ENCODE data around the gene AGFG2.
A peak's percentile ranks its signal among the peaks of the same experiment; 100 is the strongest.

AGFG2 gene

DNA sequence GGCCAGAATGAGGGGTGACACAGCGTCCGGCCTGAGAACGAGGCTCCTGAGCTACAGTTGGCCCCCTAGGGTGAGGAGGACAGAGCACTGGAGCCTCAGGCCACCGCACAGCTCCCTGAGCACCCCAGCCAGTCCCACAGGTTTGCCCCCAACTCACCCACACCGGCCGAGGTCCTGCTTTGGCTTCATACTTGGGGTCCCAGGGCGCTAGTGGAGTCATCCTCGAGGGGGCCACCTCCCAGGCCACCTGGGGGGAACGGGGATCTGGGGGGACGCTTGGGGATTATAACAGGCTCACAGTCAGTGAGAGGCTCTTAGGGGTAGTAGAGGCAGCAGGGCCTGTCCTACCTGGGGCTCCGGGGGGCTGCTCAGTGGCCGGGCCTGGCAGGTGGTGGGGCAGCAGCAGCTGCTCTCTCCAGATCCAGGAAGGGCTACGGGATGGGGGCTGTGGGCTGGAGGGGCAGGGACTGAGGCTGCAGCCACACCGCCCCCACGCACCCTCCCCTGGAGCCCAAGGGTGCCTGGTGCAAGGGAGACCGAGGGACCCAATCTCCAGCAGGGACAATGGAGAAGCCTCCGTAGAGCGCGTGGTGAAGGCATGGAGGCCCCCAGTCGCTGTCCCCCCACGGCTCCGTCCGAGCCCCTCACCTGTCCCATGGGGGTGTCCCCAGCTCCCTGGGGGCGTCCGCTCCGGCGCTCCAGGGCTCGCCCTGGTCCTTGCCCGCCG lies 34.1 kb downstream of the AGFG2 start:
- DNase-seq (ENCODE audit: low spot score) = no peak

DNA sequence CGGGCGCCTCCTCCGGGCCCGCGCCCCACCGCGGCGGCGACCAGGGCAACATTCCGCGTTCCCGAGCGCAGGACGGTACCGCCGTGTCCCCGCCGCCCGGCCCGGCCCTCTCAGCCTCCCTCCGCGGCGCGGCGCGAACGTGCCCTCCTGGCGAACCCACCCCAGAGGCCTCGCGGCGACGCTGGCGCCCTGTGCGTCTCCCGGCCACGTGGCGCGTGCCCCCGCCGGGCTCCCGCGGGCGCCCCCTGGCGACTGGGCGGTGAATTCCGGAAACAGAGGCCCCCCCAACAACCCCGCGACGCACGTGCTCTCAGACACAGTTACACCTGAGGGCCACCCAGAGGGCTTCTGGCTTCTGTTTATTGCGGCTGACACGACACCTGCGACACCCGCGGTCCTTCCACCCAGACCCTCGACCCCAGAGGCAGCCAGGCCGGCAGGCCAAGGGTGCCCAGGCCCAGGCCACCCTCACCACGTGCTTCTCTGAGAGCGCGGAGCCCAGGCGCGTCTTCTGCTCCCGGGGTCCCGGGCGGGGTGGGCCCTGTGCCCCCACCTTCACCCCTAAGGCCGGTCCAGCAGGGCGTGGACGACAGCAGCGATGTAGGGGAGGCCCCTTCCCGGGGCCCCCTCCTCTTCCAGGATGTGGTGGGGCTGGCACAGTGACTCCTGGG lies 34.8 kb downstream of the AGFG2 start, which contains the start of gene SAP25:
TSS of gene SAP25 (minus strand) at position 210 of the 671 bp plus-strand sequence. CDS start at position 52, 158 bp downstream.
- no peak for DNase-seq (ENCODE audit: low spot score)

GRCh38 chr7:100574362-100575205 lies 35.6 kb downstream of the AGFG2 start:
- DNase-seq (ENCODE audit: low spot score) = no peak

- DNase-seq (ENCODE audit: low spot score) = no peak
Measured at GRCh38 chr7:100575206-100575631, 36.2 kb downstream of the AGFG2 start.

- no peak for DNase-seq (ENCODE audit: low spot score)
Measured at GRCh38 chr7:100575746-100576383, 36.9 kb downstream of the AGFG2 start.

- DNase-seq (ENCODE audit: low spot score) = no peak
Measured at GRCh38 chr7:100576384-100576993, 37.5 kb downstream of the AGFG2 start.

DNA sequence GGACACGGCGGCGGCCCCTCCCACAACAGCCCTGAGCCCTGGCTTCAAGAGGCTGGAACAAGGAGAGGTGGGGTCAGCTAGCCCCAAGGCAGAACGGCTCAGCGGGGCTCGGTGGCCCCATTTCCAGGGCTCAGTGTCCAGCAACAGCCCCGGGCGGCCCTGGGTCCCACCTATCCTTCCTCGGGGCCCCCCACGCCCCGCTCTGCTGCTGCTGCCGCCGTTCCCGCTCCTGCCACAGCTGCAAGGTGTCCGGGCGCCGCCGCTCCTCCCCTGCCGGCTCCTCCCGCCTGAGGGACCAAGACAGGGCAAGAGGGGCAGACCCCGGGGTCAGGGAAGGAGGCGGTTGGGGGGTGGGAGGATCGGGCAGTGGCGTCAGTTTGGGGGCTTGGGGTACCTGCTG lies 38.1 kb downstream of the AGFG2 start:
- no peak for DNase-seq (ENCODE audit: low spot score)

DNA sequence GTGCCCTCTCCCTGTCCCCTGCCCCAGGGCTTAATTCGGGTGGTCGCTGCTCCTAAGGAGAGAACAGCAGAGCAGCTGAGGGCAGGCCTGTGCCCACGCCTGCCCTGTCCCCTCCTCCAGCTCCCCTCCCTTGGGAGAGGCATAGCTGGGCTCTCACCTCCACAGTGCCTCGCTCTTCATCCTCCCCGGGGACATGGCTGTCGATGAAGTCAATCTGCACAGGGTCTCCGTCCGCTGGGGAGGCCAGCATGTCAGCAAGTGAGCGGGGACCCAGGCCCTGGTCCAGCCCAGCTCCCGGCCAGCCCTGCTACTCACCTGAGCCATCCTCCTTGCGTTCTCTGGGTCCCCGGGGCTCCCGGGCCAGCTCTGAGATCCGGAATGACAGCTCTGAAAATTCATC lies 38.5 kb downstream of the AGFG2 start:
- no peak for DNase-seq (ENCODE audit: low spot score)

DNA sequence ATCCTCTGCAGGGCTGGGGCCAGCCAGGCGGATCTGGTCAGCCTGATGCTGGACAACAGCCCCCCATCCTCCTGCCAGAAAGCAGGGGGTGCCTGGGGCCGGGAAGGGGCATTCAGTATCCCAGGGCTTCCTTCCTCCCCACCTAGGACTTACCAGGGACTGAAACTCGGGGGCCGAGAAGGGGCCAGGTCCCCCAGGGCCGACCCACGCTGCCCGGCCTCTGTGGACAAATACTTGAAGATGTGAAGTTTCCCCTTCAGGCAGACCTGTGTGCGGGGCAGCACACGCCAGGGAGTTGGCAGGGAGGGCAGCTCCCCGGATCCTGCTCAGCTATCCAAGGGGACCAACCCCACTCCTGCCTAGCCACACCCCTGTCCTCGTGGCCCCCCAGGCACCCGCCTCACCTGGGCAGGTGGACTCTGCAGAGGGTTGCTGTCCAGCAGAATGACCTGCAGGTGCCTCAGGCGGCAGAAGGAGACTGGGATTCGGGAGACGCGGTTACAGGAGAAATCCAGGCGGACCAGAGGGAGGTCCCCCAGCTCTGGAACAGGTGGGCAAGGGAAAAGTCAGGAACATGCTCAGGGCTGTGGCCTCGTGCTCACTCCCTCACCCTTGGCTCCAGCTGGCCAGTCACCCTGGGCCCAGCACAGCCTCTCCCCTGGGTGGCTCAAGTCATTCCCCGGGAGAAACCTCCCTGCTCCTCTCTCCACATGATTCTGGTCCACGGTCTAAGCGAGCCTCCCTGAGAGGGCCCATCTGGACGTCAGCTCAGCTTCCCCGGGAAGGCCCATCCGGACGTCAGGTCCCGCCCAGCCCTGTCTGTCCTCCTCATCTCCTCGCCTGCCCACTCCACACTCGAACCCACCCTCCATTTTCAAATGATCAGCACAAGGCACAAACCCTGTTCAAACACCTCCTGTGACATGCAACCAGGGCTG lies 39.5 kb downstream of the AGFG2 start:
- no peak for DNase-seq (ENCODE audit: low spot score)

DNA sequence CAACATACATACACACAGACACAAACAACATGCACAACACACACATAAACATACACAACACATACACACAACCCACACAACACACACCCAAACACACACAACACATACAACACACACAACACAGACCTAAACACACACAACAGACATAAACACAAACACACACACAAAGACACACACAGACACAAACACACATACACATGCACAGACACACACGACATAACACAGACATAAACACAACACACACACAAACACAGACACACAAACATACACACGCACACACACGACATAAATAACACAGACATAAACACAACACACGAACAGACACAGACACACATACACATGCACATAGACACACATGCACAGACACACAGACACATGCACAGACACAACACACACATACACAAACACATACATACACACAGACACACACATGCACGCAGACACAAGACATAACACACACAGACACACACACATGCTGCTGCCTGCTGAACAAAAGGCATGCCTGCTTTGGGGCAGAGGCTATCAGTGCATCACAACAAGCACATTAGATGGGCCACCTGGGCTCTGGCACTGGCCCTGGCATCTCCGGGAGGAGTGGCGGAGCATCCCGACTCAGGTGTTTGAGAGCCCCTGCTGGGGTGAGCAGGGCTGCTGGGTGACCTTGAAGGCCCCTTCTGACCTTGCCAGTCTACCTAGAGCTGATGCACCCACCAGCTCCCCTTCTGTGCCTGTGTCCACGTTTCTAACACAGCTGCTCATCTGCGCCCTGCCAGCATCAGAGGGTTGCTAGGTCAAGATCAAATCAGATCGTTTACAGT lies 41.7 kb downstream of the AGFG2 start:
- DNase-seq (ENCODE audit: low spot score) = no peak

GRCh38 chr7:100582041-100582579 lies 43.1 kb downstream of the AGFG2 start:
- DNase-seq (ENCODE audit: low spot score) = no peak

GRCh38 chr7:100582650-100583049 lies 43.6 kb downstream of the AGFG2 start:
- no peak for DNase-seq (ENCODE audit: low spot score)

DNA sequence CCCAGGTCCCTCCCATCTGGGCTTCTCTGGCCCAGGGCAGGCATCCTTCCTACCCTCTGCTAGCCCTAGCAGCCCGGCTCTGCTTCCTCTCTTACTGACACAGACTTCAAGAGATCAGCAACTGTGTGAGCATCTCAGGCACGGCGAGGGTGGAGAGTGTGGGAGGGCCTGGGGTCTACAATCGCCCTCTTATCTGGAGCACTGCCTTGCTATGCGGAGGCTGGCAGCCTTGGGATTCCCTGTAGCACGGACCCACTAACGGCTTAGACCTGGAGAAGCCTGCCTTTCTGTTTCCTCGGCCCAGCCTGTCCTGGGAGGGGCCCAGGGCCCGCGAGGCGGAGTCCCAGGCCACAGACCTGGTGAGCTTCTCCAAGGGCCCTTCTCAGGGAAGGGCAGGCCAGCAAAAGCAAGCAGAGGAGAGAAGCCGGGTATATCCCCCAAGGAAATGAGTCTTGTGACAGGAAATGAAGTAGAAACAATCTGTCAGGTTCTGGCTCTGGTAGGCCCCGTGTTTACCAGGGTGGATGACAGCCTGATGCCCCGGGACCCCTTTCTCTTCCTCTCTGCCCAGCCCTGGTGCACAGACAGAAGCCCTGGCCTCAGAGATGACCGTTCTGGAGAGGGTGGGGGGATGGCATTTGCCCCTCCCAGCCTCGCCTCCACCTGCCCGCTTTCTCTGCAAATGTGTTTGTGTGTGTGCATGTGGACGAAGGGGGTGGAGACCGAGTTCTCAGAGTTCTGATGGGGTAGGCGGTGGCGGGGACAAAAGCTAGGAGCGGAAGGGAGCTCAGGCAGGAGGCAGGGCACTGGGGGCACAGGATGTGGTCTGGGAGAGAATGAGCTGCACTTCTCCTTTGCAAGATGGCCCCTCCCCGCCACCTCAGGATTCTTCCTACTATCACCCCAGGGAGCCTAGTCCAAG lies 44.4 kb downstream of the AGFG2 start:
- no peak for DNase-seq (ENCODE audit: low spot score)

DNA sequence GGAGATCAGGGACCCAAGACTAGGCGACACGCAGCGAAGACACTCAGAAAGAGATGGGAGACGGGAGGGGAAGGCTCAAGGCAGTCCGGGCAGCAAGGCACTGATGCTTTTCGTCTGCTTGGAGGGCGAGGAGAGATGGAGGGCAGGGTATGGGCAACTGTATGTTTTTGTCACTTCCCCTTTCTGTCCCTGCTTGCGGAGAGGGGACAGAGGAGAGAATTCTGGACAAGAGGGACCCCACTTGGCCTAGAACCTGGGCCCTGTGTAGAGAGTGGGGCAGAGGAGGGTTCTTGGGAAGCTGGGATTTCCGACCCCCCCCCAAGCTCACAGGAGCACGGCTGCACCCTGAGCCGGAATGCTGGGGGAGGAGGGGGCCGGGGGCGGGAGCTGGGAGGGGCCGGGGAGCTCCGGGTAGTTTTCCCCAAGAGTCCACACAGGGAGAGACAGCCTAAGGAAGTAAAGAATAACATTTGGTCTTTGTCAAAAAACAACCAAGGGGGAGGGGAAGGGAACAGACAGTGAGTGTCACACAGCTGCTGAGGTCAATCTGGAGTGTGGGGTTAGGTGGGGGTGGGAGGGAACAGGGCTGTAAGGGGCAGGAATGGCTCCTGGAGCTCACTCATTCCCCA lies 45.2 kb downstream of the AGFG2 start:
- DNase-seq (ENCODE audit: low spot score) = no peak

DNA sequence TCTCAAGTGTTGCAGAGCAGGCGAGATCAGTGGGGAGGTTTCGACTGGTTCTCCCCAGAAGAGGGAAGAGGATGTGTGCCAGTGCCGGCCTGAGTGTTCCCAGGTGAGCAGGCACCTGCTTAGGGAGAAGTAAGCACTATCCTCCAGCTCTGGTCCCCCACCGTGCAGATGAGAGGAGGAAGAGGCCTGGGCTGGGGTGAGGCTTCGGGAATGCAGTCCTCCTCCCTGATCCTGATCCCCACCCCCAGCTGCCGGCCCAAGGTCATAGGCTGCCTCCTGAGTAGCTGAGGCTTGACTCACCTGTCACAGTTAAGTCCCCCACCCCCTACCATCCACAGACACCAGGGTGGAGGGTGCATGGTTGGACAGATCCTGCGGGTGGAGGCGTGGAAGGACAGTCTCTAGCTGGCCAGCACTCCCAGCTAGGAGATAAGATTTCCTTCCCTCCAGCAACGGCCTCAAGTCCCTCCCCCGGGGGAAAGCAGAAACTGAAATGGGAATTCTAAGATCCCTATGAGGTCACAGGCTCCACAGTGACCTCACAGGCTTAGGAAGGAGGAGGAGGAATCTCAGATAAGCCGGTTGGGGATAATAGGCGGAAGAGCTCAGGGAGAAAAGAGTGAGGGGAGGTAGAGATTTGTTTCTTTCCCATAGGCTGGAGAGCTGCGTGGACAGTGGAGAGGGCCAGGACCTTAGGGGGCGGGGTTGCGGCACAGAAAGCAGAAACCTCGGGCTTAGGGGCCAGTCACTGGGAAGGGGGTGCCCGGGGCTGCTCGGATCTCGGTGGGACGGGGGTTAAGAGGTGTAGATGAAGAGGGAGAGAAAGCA lies 45.9 kb downstream of the AGFG2 start:
- peak; percentile 77 for DNase-seq (ENCODE audit: low spot score)

DNA sequence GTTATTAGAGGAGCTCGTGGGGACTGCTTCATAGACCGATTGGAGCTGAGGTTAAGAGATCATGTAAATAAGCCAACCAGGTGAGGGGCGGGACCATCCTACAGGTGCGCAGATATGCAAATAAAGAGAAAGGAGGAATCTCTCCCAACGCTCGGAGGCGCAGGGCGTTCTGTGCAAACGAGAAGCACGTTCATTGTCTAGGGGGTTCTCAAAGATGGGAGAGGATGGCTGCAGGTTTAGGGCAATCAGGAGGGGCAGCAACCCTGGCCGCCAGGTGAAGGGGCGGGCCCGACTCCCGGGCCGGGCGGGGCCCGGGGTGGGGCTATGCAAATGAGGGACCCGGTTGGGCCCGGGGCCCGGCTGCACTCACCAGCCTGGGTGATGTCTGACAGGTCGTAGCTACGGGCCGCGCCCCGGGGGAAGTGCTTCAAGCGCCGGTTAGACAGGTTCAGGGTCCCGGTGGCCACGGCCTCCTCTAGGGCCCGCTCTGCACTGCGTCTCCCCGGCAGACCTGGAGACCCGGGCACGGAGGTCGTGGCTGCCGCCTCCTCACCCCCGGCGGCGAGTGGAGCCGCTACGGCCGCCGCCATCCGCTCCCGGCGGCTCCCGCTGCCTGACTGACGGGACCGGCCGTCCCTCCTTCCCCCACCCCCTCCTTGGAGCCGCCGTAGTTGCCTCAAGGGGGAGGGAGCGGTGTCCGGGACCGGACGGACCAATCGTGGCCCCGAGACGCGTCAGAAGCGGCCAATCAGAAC lies 46.7 kb downstream of the AGFG2 start, which contains the start of gene LRCH4:
TSS of gene LRCH4 (minus strand) at position 619 of the 755 bp plus-strand sequence. CDS start at position 590, 29 bp downstream.
- DNase-seq (ENCODE audit: low spot score) = peak; percentile 68

All from LoVo (cell line).